C4-2B (cell line): ENCODE data around the gene HIP1R.

ENCODE experiments used
- CTCF ChIP-seq: fragments of 450-650 bp; conservative IDR thresholded peaks from 2 replicates; pipeline ENCODE4 v1.5.1; 2017; ENCODE audit warnings: mild to moderate bottlenecking
- ZFX ChIP-seq: fragments of 450-650 bp; IDR thresholded peaks from 2 replicates; pipeline ENCODE4 v1.6.1; 2017

- TF ChIP-seq CTCF (no peak), ZFX (no peak)
These were observed 53.0 kb downstream of the HIP1R start for GRCh38 chr12:122888232-122888752.
